ENCODE results near the gene MLLT6. TPM values are rescaled to one million over a fixed set of nuclear protein-coding genes. Genes with fewer than 3 reads are reported as not detected.

The MLLT6 gene
- total RNA-seq, 4 donors from 2014 or later: 69.2 to 297 (median 190) TPM

DNA sequence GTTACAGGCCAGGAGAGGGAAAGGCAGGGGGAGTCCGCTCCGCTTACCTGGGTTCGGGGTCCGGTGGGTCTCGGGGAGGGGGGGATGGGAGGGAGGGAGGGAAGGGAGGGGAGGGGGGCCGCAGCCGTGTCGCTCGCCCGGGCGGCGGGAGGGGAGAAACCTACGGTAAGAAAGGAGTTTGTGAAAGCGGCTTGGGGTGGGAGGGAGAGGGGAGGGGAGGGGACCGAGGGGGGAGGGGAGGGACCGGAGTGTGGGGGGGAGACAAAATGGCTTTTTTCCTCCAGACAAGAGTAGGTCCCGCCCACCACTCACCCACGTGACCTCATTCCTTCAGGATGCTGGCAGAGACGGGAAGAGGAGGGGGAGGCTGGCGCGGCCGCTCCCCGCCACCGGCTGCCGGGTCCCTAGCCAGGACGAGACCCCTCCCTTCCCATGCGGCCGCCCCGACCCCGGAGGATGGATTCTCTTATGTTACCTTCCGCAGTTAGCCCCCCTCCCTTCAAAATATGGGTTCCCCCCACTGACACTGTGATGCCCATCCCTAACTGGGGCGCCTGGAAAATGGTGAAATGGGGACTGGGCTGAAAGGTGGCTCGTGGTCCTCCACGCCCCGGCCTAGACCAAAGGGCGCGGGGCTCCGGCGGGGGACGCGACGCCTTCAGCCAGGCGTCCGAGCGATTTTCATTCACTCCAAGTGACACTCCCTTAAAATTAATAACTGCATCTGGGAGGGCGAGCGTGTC is 43.2 kb downstream of the MLLT6 start, which contains the start of gene PCGF2:
Gene PCGF2, minus strand, starts transcription at position 188 of the 743 bp plus-strand sequence. CDS start 7,934 bp downstream, outside the sequence.
- DNase-seq: peak; percentile 60 to 91 (median 90)
- Histone ChIP-seq H3K27me3 (no peaks in the 10 kb centered on the region), H3K4me1 (peaks cover 3 to 57% (median 33%) of the 10 kb centered on the region in 4 donors), H3K9me3 (no peaks in the 10 kb centered on the region), H3K27ac (peak within 1 kb of the TSS; percentile 69 to 91 (median 79)), H3K4me3 (peak within 1 kb of the TSS; percentile 47 to 99 (median 66)), H3K36me3 (no peaks in the 10 kb centered on the region)
- TF ChIP-seq, protein P1, sequence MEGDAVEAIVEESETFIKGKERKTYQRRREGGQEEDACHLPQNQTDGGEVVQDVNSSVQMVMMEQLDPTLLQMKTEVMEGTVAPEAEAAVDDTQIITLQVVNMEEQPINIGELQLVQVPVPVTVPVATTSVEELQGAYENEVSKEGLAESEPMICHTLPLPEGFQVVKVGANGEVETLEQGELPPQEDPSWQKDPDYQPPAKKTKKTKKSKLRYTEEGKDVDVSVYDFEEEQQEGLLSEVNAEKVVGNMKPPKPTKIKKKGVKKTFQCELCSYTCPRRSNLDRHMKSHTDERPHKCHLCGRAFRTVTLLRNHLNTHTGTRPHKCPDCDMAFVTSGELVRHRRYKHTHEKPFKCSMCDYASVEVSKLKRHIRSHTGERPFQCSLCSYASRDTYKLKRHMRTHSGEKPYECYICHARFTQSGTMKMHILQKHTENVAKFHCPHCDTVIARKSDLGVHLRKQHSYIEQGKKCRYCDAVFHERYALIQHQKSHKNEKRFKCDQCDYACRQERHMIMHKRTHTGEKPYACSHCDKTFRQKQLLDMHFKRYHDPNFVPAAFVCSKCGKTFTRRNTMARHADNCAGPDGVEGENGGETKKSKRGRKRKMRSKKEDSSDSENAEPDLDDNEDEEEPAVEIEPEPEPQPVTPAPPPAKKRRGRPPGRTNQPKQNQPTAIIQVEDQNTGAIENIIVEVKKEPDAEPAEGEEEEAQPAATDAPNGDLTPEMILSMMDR (IDR thresholded peaks at IDR 0.05): no peak
- TF ChIP-seq POLR2A (IDR thresholded peaks at IDR 0.05): peak in 1 of 2 donors; percentile 13

- H3K4me3 ChIP-seq: peak overlapping the region; percentile 47 to 99 (median 66)
- H3K27ac ChIP-seq: peak overlapping the region; percentile 69 to 91 (median 79)
- DNase-seq: no peak
- no peaks in the 10 kb centered on the region for H3K27me3 ChIP-seq
- no peaks in the 10 kb centered on the region for H3K9me3 ChIP-seq
- TF ChIP-seq, protein P1 (IDR thresholded peaks at IDR 0.05): no peak
- TF ChIP-seq POLR2A (IDR thresholded peaks at IDR 0.05): no peak
- H3K36me3 ChIP-seq: no peaks in the 10 kb centered on the region
- H3K4me1 ChIP-seq: peaks cover 3 to 57% (median 36%) of the 10 kb centered on the region in 4 donors
These were observed 43.8 kb downstream of the MLLT6 start for GRCh38 chr17:38748892-38749222.

DNA sequence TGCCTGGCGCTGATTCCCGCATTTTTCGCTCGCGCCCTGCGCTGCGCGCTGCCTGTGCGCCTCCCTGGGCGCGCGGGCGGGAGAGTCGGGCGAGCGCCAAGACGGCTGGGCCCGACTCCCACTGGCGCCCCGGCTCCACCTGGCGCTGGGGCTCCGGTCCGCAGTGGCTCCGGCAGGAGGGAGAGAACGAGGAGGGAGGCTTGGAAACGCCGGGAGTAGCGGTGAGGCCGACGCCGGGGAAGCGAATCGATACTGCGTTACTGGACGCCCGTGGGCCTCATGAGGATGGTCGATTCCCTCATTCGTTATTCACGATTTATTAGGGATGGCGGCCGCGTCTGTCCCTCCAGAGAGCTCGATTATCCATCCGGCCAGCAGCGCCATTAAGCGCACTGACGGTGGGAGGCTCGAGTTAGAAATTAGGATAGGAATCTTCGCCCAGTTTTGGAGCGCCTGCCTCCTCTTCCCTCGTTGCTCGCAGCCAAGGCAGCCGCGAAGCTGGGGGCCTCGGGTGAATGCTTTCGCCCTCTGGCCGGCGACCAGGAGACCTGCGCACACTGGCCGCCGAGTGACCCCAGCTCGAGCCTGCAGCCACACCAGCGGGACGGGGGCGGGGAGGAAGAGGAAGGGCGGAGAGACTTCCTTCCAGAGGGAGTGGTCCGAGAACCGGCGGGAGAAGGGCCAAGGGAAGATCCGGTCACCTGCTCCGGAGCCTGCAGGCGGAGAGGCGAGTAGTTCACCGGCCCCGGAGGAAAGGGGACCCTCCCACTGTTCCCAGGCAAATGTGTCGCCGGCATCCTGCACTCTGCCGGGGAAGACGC is 44.4 kb downstream of the MLLT6 start:
- H3K4me1 ChIP-seq: peaks cover 3 to 57% (median 36%) of the 10 kb centered on the region in 4 donors

GRCh38 chr17:38750044-38750311 is 44.9 kb downstream of the MLLT6 start:
- Histone ChIP-seq H3K4me3 (peak overlapping the region; percentile 47 to 99 (median 66)), H3K36me3 (peaks cover 0 to 8% (median 0%) of the 10 kb centered on the region in 3 donors), H3K27me3 (no peaks in the 10 kb centered on the region), H3K4me1 (peaks cover 3 to 56% (median 36%) of the 10 kb centered on the region in 4 donors), H3K27ac (peak overlapping the region; percentile 69 to 91 (median 79)), H3K9me3 (no peaks in the 10 kb centered on the region)
- TF ChIP-seq POLR2A (IDR thresholded peaks at IDR 0.05): no peak
- TF ChIP-seq, protein P1 (IDR thresholded peaks at IDR 0.05): no peak
- no peak for DNase-seq

More for the DNA sequence above, 44.4 kb downstream of the MLLT6 start:
- Histone ChIP-seq H3K4me3 (peak overlapping the region; percentile 47 to 99 (median 66)), H3K36me3 (peaks cover 0 to 4% (median 0%) of the 10 kb centered on the region in 3 donors), H3K27ac (peak overlapping the region; percentile 69 to 91 (median 79)), H3K27me3 (no peaks in the 10 kb centered on the region), H3K9me3 (no peaks in the 10 kb centered on the region)
- peak; percentile 50 to 89 (median 88) for DNase-seq
- peak; percentile 62 to 77 for TF ChIP-seq POLR2A (IDR thresholded peaks at IDR 0.05)
- TF ChIP-seq, protein P1 (IDR thresholded peaks at IDR 0.05): peak in 1 of 6 experiments; percentile 5

- H3K27ac ChIP-seq: peak overlapping the region; percentile 69 to 91 (median 79)
- DNase-seq: no peak
- no peaks in the 10 kb centered on the region for H3K9me3 ChIP-seq
- H3K4me3 ChIP-seq: peak overlapping the region; percentile 47 to 99 (median 66)
- TF ChIP-seq, protein P1 (IDR thresholded peaks at IDR 0.05): no peak
- no peak for TF ChIP-seq POLR2A (IDR thresholded peaks at IDR 0.05)
- H3K36me3 ChIP-seq: peaks cover 0 to 8% (median 0%) of the 10 kb centered on the region in 3 donors
- H3K27me3 ChIP-seq: no peaks in the 10 kb centered on the region
- H3K4me1 ChIP-seq: peaks cover 3 to 55% (median 36%) of the 10 kb centered on the region in 4 donors
These were observed 45.4 kb downstream of the MLLT6 start for GRCh38 chr17:38750312-38751121.
